ENCODE measurements around the gene IGF1R.

DNA sequence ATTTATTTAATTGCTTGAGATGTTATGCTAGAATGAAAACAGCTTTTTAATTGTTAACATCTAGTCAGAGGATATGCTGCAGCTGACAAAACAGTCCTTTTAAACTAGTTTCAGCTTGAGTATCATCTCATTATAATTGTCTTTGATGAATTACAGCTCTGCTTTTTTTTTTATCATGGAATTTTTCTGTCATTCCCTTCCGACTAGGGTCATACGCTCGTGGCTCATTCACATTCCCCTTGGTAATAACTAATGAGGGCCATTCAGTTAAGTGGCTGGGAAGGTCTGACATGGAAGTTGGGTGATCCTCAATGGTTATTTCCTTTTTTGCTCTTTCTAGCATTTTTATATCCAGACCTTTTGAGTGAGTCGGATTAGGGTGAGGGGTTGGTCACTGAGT is 282.2 kb downstream of the IGF1R start:
- TF ChIP-seq, protein P1, sequence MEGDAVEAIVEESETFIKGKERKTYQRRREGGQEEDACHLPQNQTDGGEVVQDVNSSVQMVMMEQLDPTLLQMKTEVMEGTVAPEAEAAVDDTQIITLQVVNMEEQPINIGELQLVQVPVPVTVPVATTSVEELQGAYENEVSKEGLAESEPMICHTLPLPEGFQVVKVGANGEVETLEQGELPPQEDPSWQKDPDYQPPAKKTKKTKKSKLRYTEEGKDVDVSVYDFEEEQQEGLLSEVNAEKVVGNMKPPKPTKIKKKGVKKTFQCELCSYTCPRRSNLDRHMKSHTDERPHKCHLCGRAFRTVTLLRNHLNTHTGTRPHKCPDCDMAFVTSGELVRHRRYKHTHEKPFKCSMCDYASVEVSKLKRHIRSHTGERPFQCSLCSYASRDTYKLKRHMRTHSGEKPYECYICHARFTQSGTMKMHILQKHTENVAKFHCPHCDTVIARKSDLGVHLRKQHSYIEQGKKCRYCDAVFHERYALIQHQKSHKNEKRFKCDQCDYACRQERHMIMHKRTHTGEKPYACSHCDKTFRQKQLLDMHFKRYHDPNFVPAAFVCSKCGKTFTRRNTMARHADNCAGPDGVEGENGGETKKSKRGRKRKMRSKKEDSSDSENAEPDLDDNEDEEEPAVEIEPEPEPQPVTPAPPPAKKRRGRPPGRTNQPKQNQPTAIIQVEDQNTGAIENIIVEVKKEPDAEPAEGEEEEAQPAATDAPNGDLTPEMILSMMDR (IDR thresholded peaks at IDR 0.05; ENCODE audit: low read depth, low read length), result no peak
- no peak for TF ChIP-seq EZH2phosphoT487 (IDR thresholded peaks at IDR 0.05; ENCODE audit: low read depth)
